GM12873 (cell line): ENCODE results near the gene RCOR1.

Experiments
- TF ChIP-seq, protein P1 (sequence below): IDR thresholded peaks from 2 replicates; pipeline ENCODE4 v1.5.1; 2012; ENCODE audit warnings: low read depth, mild to moderate bottlenecking, moderate library complexity, low read length, control low read depth; ENCODE audit not compliant: insufficient read depth; ENCODE audit errors: missing control alignments

Gene RCOR1

GRCh38 chr14:102686196-102686801 lies 93.8 kb downstream of the RCOR1 start:
- TF ChIP-seq, protein P1, sequence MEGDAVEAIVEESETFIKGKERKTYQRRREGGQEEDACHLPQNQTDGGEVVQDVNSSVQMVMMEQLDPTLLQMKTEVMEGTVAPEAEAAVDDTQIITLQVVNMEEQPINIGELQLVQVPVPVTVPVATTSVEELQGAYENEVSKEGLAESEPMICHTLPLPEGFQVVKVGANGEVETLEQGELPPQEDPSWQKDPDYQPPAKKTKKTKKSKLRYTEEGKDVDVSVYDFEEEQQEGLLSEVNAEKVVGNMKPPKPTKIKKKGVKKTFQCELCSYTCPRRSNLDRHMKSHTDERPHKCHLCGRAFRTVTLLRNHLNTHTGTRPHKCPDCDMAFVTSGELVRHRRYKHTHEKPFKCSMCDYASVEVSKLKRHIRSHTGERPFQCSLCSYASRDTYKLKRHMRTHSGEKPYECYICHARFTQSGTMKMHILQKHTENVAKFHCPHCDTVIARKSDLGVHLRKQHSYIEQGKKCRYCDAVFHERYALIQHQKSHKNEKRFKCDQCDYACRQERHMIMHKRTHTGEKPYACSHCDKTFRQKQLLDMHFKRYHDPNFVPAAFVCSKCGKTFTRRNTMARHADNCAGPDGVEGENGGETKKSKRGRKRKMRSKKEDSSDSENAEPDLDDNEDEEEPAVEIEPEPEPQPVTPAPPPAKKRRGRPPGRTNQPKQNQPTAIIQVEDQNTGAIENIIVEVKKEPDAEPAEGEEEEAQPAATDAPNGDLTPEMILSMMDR: no peak

- TF ChIP-seq, protein P1: no peak
Observed at GRCh38 chr14:102688290-102688689, 95.8 kb downstream of the RCOR1 start.

DNA sequence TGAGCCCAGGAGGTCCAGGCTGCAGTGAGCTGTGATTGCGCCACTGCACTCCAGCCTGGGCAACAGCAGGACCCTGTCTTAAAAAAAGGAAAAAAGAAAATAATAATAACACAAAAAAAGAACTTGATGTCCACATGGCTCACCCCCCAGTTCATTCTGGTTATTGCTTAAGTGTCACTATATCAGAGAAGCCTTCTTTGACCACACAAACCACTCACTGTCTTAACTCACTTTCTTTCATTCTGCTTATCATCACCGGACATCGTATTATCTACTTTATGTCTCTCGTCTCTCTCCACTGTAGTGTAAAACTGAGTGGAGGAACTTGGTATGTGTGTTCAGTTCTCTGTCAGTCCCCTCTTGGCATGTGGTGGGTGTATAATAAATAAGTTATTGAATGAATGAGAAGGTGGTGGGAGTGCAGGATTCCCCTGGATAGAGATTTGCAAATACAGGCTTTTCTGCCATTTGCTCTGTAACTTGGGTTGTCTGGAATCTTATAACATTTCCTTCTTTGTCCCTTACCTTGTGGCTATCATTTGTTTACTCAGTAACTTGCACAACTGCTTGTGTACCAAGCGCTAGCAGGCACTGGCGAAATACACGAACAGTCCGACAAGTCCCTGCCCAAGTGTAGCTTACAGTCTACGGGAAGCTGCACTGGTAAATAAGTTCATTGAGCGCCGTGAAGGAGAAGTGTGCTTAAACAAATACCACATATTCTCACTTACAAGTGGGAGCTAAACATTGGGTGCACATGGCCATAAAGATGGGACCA lies 98.2 kb downstream of the RCOR1 start:
- TF ChIP-seq, protein P1: no peak

GRCh38 chr14:102691763-102692162 lies 99.3 kb downstream of the RCOR1 start:
- TF ChIP-seq, protein P1: no peak

DNA sequence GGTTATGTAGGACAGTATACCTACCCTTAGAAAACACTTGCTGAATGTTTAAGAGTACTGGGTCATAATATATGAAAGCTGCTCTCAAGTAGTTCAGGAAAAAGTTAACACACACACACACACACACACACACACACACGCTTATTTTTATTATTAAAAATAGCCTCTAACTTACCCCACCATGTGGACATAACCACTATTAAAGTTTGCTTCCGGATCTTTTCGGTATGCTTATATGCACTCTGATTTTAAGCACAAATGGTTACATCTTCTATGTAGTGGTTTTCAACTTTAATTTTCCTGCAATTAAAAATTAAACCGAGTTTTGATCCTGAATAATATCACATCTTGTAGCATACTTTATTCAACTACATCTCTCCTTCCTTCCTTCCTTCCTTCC lies 99.9 kb downstream of the RCOR1 start:
- TF ChIP-seq, protein P1: no peak

DNA sequence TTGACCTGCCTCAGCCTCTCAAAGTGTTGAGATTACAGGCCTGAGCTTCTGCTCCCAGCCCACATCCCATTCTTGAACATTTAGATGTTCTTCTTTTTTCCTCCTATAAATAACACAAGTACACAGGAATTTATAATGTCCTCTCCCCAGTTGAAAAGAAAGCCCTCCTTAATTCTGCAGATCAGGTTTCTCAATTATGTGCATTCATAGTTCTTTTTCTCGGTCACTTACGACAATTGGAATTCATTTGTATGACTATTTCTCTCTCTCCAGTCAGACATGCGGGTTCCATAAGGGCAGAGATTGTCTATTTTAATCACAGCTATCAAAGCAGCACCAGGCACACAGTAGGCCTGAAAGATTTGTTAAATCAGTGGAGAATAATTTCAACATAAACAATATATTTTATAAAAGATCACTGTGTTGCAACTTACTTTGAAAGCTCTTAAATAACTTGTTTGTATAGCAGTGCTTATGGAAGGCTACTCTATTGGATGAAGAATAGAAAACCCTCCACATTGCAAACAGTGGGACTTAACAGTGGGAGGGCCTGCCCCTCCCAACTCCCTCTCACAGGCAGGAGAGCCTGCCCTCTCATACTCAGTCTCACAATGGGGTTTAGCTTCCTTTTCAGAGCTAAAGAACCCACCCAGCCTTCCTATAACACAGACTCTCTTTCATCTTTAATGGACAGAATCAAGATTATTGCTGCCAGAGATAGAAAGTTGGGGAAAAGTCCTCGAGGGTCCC lies 100.7 kb downstream of the RCOR1 start:
- TF ChIP-seq, protein P1: no peak
